Prostate gland (tissue), 1 donor: ENCODE measurements around the gene ANKEF1.

ENCODE experiments used
- POLR2A ChIP-seq: fragments of 450-650 bp; IDR thresholded peaks from one replicate; pipeline ENCODE4 v1.6.1; 2016; ENCODE audit warnings: antibody characterized with exemption, mild to moderate bottlenecking
- POLR2AphosphoS5 ChIP-seq: sonication (generic); formaldehyde crosslinking; IDR thresholded peaks from one replicate; pipeline ENCODE4 v1.6.1; 2017; ENCODE audit warnings: antibody characterized with exemption

GRCh38 chr20:10078403-10078802, 43.6 kb downstream of the ANKEF1 start:
- TF ChIP-seq POLR2A (no peak), POLR2AphosphoS5 (no peak)
